Keratinocyte (primary cell): ENCODE measurements around the gene PRR23E.

Experiments
- CTCF ChIP-seq, 3 experiments: IDR thresholded peaks in 1 of 3; conservative IDR thresholded peaks in 1 of 3; optimal IDR thresholded peaks in 1 of 3; 2 replicates in 2 of 3; 3 replicates in 1 of 3; pipeline versions ENCODE3 to v1.5.1; 2011; ENCODE audit warnings: low read length in 3 of 3, mild to moderate bottlenecking in 3 of 3, moderate library complexity in 2 of 3, control low read depth in 1 of 3, inconsistent platforms in 1 of 3; ENCODE audit not compliant: insufficient read depth in 2 of 3; ENCODE audit errors: extremely low read depth in 1 of 3
- EZH2 ChIP-seq: IDR thresholded peaks from one replicate; pipeline ENCODE4 v1.6.1; 2012; ENCODE audit warnings: inconsistent platforms, mild to moderate bottlenecking, low read length, moderate library complexity

- TF ChIP-seq CTCF (optimal IDR thresholded peaks at IDR 0.05 in 1 of 3, IDR thresholded peaks at IDR 0.05 in 1 of 3, conservative IDR thresholded peaks at IDR 0.05 in 1 of 3; ENCODE audit: extremely low read depth in 1 of 3, insufficient read depth in 2 of 3, low read length in 3 of 3) (no peak), EZH2 (no peak)
Measured at GRCh38 chr3:127218454-127218922, 25.6 kb downstream of the PRR23E start.
